Osteoblast (primary cell): ENCODE measurements around the gene ZDHHC8. TPM values are rescaled to one million over a fixed set of nuclear protein-coding genes. Genes with fewer than 3 reads are reported as not detected.

ENCODE experiments used
- DNase-seq: peaks from one replicate; pipeline ENCODE4 v3.0.0; 2011; ENCODE audit warnings: low spot score, mixed read lengths; ENCODE audit not compliant: insufficient read length; ENCODE audit errors: missing footprints
- H2AFZ ChIP-seq: 2 replicates; pipeline ENCODE4 v1.6.0; 2011; ENCODE audit warnings: mild to moderate bottlenecking, low read length
- H3K27ac ChIP-seq: 2 replicates; pipeline ENCODE4 v1.5.1; 2011; ENCODE audit warnings: mild to moderate bottlenecking, low read depth, low read length, moderate library complexity
- H3K27me3 ChIP-seq: 2 replicates; pipeline ENCODE4 v1.6.0; 2012; ENCODE audit warnings: mild to moderate bottlenecking, control low read depth, inconsistent platforms, low read length, moderate library complexity; ENCODE audit not compliant: insufficient read depth
- H3K36me3 ChIP-seq: 2 replicates; pipeline ENCODE4 v1.5.1; 2011; ENCODE audit warnings: mild to moderate bottlenecking, low read length, control low read depth, moderate library complexity; ENCODE audit not compliant: insufficient read depth
- H3K4me1 ChIP-seq: 2 replicates; pipeline ENCODE4 v1.5.1; 2011; ENCODE audit warnings: mild to moderate bottlenecking, low read length, control low read depth, moderate library complexity; ENCODE audit not compliant: insufficient read depth
- H3K4me2 ChIP-seq: 2 replicates; pipeline ENCODE4 v1.6.0; 2011; ENCODE audit warnings: mild to moderate bottlenecking, low read length; ENCODE audit not compliant: insufficient read depth
- H3K4me3 ChIP-seq: fragments of 200-600 bp; sonication (generic); 3 replicates; pipeline ENCODE4 v1.5.1; 2012; ENCODE audit warnings: mild to moderate bottlenecking, low read length, inconsistent platforms; ENCODE audit not compliant: insufficient read depth
- H3K79me2 ChIP-seq: 2 replicates; pipeline ENCODE4 v1.6.0; 2012; ENCODE audit warnings: mild to moderate bottlenecking, low read length, control low read depth, inconsistent platforms; ENCODE audit not compliant: insufficient read depth
- H3K9me3 ChIP-seq: 2 replicates; pipeline ENCODE4 v1.5.1; 2011; ENCODE audit warnings: low read depth, low read length, control low read depth
- H4K20me1 ChIP-seq: 2 replicates; pipeline ENCODE4 v1.6.0; 2012; ENCODE audit warnings: mild to moderate bottlenecking, low read length, control low read depth; ENCODE audit not compliant: insufficient read depth
- total RNA-seq: library from RNA; depleted of rRNA; stranded (reverse); fragments of >200 nt; gene quantifications from 2 replicates; pipeline ENCODE4 v1.2.3, GENCODE V29; 2012
- TF ChIP-seq, protein P1 (sequence below): IDR thresholded peaks from 2 replicates; pipeline ENCODE4 v1.5.1; 2011; ENCODE audit warnings: mild to moderate bottlenecking, low read depth, low read length, moderate library complexity; ENCODE audit errors: extremely low read depth

The ZDHHC8 gene
- total RNA-seq, 1 donor: 9.8 TPM

DNA sequence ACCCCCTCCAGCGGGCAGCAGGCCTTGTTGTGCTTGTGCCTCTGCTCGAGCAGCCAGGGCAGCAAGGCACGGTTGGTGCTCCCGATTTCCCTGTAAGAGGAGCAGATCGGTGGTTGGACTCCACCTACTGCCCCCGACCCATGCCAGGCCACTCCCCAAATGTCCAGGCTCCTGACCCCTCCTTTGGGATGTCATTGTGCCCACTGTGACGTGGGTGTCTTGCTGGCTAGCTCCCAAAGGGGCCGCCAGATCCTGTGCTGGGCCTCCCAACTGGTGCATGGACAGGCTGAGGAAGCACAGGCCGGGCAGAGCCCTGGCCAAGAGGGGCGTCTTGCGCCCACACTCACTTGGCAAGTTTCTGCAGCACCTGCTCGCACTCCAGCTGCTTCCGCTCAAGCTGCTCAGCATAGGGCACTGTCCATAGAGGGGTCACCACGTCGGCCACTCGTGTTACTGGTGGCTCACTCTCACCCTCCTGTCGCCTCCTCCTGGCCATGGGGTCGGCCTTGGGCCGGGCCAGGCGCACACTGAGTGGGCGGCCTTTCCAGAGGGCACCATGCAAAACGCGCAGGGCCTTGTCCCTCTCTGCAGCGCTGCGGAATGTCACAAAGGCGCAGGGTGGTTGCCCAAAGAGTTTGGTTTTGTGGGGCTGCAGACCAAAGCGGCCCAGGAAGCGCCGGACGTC is 15.8 kb upstream of the ZDHHC8 start, which contains the start of gene RANBP1:
Gene RANBP1, plus strand, starts transcription at position 414 of the 685 bp plus-strand sequence. Its CDS starts 81 bp downstream, at position 495.
- Histone ChIP-seq H3K36me3 (peaks cover 55% of the 10 kb centered on the region), H3K4me2 (peak within 1 kb of the TSS; percentile 90), H3K4me1 (peaks cover 20% of the 10 kb centered on the region), H4K20me1 (peaks cover 13% of the 10 kb centered on the region), H2AFZ (peak within 1 kb of the TSS; percentile 70), H3K27me3 (no peaks in the 10 kb centered on the region), H3K79me2 (peaks cover 70% of the 10 kb centered on the region), H3K4me3 (peak within 1 kb of the TSS; percentile 99), H3K9me3 (no peaks in the 10 kb centered on the region), H3K27ac (peak within 1 kb of the TSS; percentile 88)
- peak; percentile 86 for DNase-seq
- TF ChIP-seq, protein P1, sequence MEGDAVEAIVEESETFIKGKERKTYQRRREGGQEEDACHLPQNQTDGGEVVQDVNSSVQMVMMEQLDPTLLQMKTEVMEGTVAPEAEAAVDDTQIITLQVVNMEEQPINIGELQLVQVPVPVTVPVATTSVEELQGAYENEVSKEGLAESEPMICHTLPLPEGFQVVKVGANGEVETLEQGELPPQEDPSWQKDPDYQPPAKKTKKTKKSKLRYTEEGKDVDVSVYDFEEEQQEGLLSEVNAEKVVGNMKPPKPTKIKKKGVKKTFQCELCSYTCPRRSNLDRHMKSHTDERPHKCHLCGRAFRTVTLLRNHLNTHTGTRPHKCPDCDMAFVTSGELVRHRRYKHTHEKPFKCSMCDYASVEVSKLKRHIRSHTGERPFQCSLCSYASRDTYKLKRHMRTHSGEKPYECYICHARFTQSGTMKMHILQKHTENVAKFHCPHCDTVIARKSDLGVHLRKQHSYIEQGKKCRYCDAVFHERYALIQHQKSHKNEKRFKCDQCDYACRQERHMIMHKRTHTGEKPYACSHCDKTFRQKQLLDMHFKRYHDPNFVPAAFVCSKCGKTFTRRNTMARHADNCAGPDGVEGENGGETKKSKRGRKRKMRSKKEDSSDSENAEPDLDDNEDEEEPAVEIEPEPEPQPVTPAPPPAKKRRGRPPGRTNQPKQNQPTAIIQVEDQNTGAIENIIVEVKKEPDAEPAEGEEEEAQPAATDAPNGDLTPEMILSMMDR: no peak

DNA sequence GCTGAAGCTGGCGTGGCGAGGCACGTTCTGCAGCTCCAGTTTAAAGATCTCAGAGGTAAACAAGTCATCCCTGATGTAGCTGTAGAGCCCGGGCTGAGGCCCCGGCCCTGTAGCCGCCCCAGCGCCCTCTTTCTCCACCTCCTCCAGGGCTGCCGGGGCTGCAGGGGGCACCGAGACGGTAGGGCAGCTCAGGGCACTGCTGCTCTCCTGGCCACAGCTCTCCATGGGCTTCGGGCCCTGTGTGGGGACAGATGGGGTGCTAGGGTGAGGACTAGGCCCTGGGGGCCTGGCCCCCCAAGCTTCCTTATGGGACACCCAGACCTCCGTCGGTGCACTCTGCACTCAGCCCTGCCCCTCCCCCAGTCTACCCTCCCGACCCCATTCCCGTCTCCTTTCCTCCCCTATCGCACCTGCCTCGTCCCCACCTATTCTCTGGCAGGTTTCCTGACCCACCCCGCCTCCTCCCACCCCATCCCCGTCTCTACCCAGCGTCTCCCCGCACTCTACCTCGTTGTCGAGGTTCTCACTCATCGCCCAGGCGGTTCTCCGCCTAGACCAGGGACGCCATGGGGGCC is 15.1 kb upstream of the ZDHHC8 start:
- Histone ChIP-seq H3K27me3 (no peaks in the 10 kb centered on the region), H2AFZ (peak overlapping the region; percentile 70), H3K9me3 (no peaks in the 10 kb centered on the region), H3K4me1 (peaks cover 20% of the 10 kb centered on the region), H3K27ac (peak overlapping the region; percentile 88), H3K79me2 (peaks cover 76% of the 10 kb centered on the region), H3K36me3 (peaks cover 52% of the 10 kb centered on the region), H3K4me2 (peak overlapping the region; percentile 90), H4K20me1 (peaks cover 12% of the 10 kb centered on the region), H3K4me3 (peak overlapping the region; percentile 99)
- TF ChIP-seq, protein P1: no peak
- peak; percentile 93 for DNase-seq

DNA sequence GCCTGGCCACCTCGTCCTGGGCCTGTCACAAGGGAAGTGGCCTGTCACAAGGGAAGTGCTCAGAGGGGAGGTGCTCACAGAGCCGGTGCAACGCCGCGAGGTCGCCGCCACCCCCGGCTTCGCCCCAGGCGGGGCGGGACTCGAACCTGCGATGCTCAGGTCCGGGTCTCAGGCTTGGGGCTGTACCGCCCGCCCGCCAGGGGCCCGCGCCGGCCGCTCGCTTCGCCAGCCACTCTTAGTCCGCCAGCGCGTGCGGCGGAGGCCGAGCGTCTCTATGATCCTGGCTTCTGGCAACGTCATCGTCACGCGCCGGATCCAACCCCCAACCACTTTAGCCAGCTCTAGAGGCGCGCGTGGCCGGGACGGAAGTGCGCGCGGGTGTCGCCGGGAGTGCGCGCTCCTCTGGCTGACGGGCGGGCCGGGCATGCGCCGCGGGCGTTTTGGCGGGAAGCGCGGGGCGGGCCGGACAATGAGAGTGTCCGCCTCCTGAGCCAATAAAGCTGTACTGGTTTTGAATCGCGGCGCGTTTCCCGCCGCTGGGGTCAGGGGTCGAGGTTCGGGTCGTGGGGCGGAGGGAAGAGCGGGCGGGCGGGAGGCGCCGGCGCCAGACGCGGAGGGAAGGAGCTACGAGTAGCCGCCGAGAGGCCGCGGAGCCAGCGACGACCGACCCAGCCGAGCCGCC is 14.5 kb upstream of the ZDHHC8 start, which contains the start of gene TRMT2A:
Gene TRMT2A, minus strand, starts transcription at position 276 of the 682 bp plus-strand sequence. CDS start 320 bp downstream, outside the sequence.
- Histone ChIP-seq H3K4me1 (peaks cover 20% of the 10 kb centered on the region), H3K9me3 (no peaks in the 10 kb centered on the region), H3K79me2 (peaks cover 82% of the 10 kb centered on the region), H3K4me2 (peak within 1 kb of the TSS; percentile 90), H3K36me3 (peaks cover 52% of the 10 kb centered on the region), H3K27me3 (no peaks in the 10 kb centered on the region), H2AFZ (peak within 1 kb of the TSS; percentile 70), H4K20me1 (peaks cover 14% of the 10 kb centered on the region), H3K27ac (peak within 1 kb of the TSS; percentile 88), H3K4me3 (peak within 1 kb of the TSS; percentile 99)
- DNase-seq: peak; percentile 100
- TF ChIP-seq, protein P1: peak; percentile 25
